HG03139 (cell line): ENCODE data around the gene ADCY5.

ENCODE experiments used
- ATAC-seq: cut with Tn5 transposase; IDR thresholded peaks from one replicate; pipeline ENCODE4 v1.9.1; 2021; ENCODE audit not compliant: unreplicated experiment

The ADCY5 gene

GRCh38 chr3:123409443-123410148 lies 39.3 kb downstream of the ADCY5 start:
- no peak for ATAC-seq

GRCh38 chr3:123406598-123406997 lies 42.3 kb downstream of the ADCY5 start:
- no peak for ATAC-seq

DNA sequence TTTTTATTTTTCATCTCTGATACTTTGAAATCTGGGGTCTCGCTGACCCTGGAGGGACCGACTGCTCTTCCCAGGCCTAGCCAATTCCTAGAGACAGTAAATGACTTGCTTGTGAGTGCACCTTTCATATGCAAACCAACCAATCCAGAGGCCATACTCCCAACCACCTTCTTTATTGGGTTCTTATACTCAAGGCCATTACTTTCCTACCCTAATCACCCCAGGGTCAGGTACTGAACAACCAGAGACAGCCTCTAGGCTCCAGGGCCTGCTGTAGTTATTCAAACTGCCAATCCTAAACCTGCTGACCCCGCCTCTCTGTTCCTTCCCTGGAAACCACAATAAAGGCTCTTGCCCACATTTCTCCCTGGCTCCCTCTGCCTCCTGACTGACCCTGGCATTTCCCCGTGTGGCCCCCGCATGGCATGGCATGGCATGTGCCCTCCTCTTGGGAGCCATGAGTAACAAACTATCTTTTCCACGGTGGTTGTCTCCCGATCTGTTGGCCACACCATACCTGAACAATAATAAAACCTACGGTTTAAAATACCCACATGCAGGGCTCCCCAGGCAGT lies 42.9 kb downstream of the ADCY5 start:
- ATAC-seq: no peak

DNA sequence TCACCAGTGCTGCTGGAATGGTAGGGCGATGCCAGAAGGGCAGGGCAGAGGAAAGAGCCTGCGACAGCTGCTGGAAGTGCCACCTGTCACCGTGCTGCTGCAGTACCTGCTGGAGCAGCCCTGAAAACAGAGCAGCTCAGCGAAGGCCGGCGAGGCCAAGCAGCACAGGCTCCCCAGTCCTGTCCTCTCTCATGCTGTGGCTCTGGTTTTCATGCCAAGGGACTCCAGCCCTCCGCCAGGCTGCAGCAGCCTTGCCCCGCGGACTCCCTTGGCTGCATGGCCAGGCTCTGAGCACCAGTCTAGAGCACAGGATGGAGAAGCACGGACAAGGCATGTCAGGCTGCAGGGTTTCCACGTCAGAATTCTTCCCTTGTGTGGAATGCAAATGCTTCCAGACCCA lies 43.9 kb downstream of the ADCY5 start:
- ATAC-seq: no peak

DNA sequence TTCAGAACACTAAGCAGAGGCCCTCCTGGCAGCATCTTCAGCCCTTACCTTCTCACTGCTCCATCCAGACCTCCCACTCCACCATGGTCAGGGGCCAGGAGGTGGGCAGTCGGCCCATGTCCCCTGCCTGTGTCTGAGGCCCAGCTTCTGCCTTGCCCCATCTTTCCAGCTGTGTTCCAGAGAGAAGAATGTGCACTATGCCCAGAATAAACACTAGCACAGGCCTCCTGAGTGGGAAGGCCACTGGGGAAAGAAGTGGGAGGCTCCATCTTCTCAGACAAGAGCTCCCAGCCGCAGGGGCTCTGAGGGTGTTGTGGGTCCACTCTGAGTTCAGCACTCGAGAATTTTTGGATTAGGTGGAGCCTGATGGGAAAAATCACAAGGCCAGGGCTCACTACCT lies 44.5 kb downstream of the ADCY5 start:
- no peak for ATAC-seq

DNA sequence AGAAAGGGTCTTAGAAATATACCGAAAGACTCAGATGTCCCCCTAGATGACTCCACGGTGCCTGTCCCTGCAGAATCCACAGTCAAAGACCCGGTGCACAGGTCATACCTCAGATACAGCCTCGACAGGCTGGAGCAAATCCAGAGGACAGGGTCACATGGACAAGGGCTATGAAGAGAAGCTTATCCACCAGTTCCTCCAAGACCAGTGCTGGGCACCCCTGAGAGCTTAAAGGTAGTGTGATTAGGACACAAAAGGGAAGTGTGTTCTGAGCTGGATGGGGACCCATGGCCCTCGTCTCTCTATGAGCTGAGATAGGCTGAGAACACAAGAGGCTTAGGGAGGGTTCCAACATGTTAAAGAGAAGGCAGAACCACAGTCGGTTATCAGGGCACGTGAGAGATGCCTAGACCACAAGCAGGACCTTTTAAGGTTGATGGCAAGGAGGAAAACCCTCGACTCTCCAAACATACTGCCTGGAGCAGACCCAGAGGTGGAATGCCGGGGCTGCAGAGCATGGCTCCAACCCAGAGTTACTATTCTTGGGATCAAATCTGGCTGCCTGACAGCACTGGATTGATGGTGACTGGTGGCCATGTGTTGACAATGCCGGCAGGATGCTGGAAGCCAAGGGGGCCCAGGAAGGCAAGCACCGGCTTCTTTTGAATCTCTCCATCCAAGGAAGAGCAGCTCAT lies 46.9 kb downstream of the ADCY5 start:
- ATAC-seq: no peak

DNA sequence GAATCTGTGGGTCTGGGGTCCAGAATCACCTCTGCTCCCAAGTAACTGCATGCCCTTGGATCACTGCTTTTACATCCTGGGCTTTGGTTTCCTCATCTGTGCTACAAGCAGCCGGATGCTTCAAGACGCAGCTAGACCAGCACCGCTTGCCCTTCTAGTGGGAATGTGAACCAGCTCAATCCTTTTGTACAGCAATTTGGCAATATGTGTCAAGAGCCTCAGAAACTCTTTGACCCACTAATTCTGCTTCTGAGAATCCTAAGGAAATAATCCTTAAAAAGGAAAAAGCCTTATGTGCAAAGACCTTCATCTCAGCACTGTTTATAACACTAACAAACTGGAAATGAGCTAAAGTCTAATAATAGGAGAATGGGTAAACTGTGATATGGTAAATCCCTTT lies 48.7 kb downstream of the ADCY5 start:
- ATAC-seq: no peak

GRCh38 chr3:123399653-123400052 lies 49.2 kb downstream of the ADCY5 start:
- ATAC-seq: no peak

DNA sequence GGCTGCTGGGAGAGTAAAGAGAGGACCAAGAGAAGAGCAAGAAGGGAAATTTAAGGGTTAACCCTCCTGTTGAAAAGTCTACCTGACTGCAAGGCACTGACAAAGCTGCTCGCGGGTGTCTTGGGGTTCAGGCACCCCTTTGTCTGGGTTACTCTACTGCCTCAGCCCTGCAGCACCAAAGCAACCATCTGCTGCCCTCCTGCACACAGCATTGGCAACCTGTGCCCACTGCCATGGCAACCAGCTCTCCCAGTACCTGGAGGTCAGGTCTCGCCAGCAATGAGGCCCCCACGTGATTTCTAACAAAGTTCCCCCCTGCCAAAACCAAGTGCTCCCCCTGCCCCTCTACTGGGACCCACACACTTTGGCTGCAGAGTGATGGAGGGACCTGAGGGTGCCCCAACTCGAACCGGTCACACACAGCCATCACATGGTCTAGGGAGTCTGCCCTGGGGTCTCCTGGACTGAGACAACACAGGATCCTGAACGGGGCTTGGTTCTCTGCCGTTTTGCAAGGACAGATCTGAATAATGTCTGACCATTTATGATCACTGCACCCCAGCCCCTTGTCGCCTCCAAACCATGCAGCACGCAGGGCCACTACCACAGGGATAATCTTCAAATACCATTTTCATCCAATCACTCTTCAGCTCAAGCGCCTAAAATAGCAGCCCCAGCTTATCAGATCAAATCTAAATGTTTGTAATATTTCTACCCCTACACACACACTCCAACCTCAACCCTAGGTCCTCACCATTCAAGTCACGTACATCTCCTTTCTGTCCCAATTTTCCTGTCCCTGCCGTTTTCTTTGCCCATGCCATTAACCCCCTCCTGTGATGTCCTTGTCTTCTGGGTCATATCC lies 50.7 kb downstream of the ADCY5 start:
- ATAC-seq: no peak

- ATAC-seq: no peak
Observed at GRCh38 chr3:123397050-123397590, 51.8 kb downstream of the ADCY5 start.

DNA sequence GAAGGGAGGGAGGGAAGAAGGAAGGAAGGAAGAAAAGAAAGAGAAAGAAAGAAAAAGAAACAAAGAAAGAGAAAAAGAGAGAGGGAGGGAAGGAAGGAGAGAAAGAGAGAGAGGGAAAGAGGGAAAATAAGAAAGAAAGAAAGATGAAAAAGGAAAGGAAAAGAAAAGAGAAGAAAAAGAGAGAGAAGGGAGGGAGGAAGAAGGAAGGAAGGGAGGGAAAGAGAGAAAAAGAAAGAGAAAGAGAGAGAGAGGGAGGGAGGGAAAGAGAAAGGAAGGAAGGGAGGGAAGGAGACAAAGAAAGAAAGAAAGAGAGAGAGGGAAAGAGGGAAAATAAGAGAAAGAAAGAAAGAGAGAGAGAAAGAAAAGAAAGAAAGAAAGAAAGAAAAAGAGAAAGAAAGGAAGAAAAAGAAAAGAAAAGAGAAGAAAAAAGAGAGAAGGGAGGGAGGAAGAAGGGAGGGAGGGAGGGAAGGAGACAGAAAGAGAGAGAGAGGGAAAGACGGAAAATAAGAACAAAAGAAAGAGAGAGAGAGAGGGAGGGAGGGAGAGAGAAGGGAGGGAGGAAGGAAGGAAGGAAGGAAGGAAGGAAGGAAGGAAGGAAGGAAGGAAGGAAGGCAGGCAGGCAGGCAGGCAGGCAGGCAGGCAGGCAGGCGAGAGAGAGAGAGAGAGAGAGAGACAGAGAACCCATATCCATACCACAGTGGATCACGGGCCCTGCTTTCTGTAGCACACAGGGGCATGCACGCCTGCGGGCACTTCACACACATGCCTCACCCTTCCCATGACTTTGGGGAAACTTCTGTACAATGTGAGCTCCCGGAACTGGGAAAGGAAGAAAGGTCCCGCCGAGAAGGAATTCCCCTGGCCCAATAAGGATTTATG lies 52.5 kb downstream of the ADCY5 start:
- no peak for ATAC-seq

GRCh38 chr3:123395235-123395634 lies 53.7 kb downstream of the ADCY5 start:
- ATAC-seq: no peak

DNA sequence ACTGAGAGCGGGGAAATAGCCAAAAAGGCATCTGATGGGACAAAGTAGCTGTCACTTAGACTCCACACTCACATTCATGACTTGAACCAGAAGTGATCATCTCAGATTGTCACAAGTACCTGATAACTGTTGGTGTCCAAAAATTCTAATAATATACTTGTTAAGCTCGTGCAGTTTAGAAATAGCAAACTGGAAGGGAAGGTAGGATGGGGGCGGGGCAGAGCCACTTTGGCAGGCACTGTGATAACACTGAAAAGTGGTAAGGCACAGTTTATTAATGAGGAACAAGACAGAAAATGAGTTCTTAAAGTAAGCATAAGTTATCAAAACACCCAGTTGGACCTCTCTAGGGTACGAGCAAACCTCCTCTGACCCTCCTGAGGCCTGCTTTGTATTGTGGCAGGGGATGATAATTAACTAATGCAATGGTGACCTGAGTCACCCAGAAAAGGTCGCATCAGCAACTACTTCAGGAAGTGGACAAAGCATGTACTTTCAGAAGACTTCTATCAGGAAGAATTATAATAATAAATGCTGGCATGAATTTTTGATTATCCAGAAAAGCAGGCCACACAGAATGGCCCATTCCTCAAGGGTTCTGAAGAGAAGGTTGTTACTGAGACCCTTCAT lies 54.4 kb downstream of the ADCY5 start:
- ATAC-seq: no peak

DNA sequence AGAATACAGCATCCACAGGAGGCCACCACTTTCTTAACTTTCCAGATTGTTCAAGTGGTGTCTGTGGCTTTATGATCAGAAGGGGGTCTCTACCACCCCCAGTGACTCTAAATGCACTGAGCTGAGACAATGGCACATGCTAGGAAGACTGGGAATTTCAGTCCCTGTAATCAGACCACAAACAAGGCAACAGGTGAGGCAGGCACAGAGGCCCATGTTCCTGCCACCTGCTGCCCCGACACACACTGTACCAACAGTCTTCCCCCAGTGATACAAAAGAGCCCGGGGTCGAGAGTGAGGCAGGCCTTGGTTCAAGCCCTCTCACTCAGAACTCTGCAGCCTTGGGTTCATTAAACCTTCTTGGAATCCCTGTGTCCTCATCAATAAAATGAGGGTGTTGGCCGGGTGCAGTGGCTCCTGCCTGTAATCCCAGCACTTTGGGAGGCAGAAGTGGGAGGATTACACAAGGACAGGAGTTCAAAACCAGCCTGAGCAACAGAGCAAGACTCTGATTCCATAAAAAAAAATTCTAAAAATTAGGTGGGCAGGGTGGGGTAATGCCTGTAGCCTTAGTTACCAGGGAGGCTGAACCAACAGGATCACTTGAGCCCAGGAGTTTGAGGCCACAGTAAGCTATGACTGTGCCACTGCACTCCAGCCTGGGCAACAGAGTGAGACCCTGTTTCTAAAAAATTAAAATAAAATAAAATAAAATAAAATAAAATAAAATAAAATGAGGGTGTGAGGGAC lies 55.8 kb downstream of the ADCY5 start:
- no peak for ATAC-seq

DNA sequence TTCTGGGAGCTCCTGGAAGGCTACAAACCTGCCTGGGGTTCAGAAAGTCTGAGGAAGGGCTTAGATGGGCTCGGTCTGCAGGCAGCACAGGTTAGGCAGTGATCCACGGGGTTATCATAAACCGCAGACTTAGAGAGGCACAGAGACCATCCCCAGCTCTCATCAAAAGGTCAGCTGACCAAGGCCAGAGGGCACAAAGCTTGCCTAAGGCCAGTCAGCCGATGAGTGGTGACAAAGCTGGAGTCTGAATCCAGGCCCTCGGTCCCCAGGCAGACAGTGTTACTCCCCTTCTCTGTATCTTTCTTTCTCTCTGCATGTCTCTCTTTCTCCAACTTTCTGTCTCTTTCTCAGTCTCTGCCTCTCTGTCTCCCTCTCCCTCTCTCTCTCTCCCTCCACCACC lies 56.5 kb downstream of the ADCY5 start:
- no peak for ATAC-seq

DNA sequence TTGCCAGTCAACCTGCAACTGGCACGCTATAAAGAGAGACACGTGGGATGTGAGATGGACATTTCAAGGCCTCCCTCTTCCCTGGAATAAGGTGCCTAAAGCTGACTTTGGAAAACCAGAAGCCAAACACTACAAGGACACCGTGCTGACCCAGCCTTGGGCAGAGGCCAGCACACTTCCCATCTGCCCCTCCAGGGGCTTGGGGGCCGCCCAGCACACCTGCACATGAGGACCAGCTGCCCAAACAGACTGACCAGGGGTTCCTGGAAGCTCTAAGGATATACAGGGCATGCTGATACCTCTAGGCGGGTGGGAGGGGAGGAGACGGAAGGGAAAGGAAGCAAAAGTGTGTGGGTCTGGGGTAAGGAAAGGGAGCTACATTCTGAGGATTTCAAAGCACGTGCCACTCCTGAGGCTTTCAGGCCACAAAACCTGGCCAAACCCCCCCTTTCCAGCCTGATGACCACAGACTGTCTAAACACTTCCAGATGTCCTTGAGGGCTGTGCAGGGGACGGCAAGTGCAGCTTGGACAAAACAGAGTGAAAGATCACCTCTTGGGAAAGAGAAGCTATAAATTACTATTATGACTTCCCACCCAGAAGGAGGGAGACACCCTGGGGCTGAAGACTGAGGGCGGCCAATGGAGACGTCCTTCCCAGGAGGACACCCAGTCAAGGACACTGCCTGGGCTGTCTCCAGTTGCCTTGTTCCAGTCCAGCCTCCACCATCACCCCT lies 57.9 kb downstream of the ADCY5 start:
- ATAC-seq: no peak

- no peak for ATAC-seq
Observed at GRCh38 chr3:123389628-123389918, 59.3 kb downstream of the ADCY5 start.

GRCh38 chr3:123388811-123389627 lies 59.9 kb downstream of the ADCY5 start:
- no peak for ATAC-seq
